Measurements from ENCODE around the gene PRSS12.
"Not testable (repeated sequence)": the region's sequence is repeated elsewhere in the genome, so short reads cannot be mapped to it uniquely, and the experiment has no call there.

Gene PRSS12

DNA sequence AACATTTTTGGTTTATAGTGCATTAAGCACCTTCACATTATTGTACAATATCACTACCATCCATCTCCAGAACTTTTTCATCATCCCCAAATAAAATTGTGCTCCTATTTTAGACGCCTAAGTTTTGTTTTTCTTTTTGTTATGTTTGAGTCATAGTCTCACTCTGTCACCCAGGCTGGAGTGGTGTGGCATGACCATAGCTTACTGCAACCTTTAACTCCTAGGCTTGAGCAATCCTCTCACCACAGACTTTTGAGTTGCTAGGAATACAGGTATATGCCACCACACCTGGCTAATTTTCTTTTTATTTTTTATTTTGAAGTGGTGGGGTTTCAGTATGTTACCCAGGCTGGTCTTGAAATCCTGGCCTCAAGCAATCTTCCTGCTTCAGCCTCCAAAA lies 33.9 kb downstream of the PRSS12 start:
- DNase-seq (ENCODE audit: low spot score), result no peak

DNA sequence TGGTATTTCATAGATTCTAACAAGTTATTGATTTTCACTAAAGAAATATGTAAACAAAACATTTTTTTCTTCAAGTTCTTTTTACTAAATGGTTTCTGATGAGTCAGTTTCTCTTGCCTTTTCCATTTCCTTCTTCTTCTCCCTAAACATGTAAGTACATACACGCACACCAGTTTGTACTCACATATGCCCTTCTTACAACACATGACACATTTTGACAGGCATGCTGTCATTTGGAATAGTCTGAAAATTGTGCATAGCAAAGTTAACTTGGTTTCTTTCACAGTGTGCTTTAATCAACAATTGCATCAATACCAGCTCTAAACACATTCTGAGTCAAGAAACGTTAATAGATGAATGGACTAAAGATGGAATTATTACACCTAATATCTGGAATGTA lies 35.1 kb downstream of the PRSS12 start:
- no peak for DNase-seq (ENCODE audit: low spot score)

DNA sequence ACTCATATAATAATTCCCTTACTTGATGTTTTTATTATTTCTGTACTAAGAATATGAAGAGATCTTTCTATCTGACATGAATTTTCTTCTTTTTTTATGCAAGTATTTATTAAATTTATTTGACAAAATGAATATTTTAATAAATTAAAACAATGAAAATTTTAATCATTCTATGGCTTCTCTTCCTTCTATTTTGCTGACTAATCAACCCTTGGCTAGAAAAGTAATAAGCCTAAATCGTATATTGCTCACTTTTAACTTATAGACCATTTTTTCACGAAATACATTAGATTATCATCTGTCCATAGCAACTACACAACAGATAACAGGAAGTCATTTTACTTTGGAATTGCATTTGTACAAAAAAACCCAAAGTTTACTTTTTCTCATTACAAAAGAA lies 38.6 kb downstream of the PRSS12 start:
- no peak for DNase-seq (ENCODE audit: low spot score)

DNA sequence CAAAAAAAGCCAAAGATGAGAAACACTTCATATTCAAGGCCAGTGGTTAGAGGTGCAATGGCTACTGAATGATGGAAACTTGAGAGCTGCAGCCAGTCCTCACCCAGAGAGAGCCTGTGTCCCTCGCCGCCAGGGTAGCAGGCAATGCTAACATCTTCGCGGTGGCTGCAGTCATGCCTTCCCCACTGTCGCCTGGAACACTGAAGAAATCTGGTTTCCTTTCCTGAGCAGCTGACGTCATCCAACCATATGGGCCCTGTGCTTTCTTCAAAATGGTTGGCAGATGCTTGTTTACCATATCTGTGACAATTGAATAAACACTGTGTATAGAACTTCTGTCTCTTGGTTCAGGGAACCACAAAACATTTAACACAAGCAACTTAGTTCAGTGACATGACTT lies 39.7 kb downstream of the PRSS12 start:
- no peak for DNase-seq (ENCODE audit: low spot score)

DNA sequence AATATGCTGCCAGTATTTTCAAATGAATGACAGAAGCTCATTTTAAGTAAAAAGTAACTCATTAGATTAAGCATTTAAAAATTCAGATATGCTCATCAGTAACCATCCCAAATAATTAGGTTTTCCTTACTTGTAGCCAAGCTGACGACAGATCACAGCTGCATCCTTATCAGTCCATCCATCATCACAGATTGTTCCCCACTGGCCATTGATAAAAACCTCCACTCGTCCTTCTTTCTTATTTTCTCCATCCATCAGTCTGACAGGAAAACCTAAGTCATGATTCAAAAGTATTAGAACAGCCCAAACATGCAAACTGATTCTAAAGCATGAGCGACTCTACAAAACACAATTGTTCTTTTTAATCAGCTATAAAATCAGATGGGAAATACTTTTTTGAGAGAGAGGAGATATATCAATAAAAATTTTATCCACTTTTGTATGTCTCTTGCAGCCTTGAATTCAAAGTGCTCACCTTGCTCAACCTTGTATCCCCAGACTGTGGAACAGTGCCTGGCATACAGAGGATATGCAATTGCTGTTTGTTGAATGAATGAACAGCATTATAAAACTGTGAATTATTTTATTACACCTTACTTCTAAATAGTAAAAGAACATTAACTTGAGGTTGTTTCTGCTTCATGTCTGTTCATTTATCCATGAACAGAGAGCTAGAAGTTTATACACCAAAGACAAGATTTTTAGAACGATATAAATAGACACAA lies 44.3 kb downstream of the PRSS12 start:
- no peak for DNase-seq (ENCODE audit: low spot score)

DNA sequence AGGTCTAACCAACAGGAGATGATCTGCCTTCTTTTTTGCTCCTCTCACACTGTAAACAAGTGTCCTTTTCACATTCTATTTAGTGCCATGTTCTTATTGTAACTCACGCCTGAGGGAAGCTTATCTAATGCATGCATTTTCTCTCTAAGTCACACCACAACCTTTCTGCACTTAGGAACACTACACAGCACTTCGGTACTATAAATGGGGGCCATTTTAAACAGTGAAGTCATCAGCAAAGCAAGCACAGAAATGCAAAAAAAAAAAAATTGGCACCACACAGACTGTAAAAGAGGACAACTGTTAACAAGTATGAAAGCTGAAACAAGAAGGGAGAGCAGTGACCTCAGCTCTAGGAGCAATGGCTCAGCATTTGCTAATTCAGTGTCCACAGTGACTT lies 45.2 kb downstream of the PRSS12 start:
- DNase-seq (ENCODE audit: low spot score), result no peak

DNA sequence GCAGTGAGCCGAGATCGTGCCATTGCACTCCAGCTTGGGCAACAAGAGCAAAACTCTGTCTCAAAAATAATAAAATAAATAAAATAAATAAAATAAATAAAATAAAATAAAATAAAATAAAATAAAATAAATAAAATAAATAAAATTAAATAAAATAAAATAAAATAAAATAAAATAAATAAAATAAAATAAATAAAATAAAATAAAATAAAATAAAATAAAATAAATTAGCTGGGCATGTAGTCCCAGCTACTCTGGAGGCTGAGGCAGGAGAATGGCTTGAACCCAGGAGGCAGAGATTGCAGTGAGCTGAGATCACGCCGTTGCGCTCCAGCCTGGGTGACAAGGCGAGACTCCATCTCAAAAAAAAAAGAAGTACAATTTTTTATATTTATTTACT lies 53.2 kb downstream of the PRSS12 start:
- DNase-seq (ENCODE audit: low spot score), result not testable (repeated sequence)

DNA sequence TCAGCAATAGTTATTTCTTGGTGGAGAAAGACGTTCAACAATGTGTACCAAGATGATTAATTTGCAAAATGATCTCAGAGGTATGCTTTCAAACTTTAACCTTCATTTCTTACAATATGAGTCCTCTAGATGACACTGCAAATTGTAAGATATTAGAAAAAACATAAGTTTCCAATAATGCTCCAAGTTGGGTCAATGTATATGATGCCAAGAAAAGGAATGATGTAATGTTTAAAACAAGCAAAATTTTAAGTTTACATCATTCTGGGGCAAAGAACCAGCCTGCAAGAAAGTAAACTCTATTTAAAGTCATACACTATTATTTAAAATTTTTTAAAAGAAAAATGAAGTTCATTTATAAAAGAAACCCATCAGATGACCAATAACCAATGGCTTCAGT lies 56.1 kb downstream of the PRSS12 start:
- no peak for DNase-seq (ENCODE audit: low spot score)

DNA sequence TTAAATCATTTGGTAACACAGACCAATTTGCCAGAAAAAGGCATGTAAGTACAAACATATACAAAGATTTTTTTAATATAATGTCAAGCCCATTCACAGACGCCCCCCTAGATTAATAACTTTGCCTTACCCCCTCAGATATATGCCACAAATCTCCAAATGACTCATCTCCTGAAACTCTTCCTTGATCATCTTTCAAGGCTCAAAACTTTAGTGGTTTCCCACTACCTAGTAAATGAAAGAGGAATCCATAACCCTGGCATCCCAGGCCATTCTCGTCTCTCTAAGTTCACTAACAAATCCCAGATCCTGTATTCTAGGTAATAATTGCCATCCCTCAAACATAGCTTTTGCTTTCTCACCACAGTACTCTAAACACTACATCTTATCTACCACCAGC lies 61.9 kb downstream of the PRSS12 start:
- no peak for DNase-seq (ENCODE audit: low spot score)

DNA sequence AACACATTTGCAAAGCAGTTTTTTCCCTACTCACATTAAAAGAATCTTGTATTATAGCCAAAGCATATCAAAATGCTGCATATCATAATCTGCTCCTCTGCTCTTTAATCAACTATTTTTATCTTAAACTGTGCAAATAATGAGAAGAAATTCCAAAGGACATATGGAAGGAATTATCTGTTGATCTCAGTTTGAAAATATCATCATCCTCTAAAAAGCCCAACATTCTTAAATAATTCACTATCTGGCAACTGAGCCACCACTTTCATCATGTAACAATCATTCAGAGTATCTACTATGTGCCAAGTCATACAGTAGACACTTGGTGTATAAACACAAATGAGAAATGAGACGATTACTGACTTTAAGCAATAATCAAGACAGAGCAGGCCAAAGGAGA lies 63.0 kb downstream of the PRSS12 start:
- no peak for DNase-seq (ENCODE audit: low spot score)

DNA sequence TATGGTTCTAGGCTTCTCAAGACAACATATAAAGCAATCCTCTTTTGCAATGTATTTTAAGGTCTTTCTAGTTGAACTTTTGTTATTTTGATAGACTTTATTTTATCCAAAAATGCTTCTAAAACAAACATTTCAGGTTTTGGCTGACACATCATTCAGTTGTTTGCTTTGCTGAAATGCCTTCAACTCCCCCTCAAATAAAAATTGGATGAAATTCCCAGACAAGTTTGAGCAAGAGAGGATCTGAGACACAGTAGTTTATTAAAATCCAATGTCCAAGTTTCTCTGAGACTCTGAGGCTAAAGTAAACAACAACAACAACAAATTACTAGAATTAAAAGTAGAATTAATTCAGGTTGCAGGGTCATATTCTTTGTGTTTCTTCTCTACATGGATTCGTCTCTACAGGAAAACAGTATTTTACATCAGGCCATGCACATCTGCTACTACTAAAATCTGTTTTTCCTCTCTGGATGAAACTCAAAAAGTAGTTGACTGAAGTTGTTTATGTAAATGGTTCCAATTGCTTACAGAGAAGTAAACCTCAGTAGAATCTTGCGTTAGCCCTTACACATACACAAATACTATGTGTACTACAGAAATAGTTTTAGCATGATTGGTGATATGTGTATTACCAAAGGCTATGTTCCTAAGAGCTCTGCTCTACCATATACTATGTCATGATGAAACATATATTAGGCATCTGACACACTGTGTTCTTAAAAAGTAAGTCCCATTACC lies 64.9 kb downstream of the PRSS12 start:
- DNase-seq (ENCODE audit: low spot score), result no peak

DNA sequence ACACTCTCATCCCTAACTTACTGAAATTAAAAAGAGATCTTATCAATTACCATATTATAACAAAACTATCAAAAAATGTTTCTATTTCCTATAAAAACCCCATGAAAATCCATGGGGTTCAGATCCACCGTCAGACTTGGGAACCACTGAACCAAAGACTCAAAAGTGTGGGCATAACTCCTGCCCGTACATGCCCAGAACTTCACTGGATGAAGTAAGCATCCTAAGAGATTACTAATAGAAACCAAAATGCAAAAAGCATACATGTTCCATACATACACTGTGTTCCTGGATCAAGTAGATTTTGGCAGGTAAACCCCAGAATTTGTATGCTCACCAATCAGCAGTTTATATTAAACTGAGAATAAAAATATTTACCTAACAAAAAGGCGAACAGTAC lies 66.1 kb downstream of the PRSS12 start:
- DNase-seq (ENCODE audit: low spot score), result no peak

DNA sequence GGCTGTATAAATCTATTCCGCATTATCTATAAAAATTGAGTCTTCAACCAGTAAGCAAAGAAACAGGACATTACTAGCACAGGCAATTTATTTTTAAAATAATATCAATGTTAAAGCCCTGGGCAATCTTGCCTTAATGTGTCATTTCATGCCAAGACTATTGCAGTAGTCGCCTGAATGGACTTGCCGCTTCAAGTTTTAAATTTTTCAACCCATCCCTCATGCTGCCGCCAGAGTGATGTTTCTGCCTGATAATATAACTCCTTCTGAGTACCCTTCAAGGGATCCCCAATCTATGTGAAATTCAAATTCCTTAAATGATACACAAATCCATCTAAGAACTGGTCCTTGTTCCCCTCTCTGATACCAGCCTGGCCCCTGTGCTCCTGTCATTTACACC lies 66.9 kb downstream of the PRSS12 start:
- no peak for DNase-seq (ENCODE audit: low spot score)

DNA sequence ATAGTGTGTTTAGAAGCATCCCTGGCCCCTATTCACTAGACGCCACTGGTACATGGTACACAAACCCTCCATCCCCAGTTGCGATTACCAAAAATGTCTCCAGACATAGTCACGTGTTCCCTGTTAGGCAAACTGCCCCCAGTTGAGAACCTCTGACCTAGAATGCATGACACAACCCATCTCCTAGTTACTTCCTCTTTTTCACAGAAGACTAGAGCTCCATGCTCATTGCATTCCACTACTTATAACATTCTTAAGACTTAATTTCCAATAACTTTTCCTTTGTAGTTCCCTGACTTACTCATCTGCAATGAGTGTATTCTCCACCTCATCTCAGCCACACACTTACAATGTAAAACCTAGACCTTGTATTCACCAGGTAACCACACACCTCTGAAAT lies 68.6 kb downstream of the PRSS12 start:
- no peak for DNase-seq (ENCODE audit: low spot score)

DNA sequence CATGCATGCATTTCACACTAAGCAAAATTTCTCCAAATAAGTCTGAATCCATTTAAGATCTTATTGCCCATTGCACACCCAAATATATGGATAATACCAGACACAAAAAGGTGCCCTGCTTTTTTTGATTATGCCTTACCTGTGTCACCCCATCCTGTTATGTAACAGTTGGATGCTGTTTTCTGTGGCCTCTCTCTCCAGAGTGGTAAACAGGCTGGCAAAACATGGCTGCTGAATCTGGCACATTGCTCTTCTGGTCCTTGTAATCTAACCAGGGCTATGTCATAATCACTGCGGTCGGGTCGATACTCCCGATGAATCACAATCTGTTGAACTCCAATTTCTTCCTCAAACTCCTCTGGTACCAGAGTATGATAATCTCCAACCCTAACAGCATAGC lies 70.1 kb downstream of the PRSS12 start:
- DNase-seq (ENCODE audit: low spot score), result no peak

DNA sequence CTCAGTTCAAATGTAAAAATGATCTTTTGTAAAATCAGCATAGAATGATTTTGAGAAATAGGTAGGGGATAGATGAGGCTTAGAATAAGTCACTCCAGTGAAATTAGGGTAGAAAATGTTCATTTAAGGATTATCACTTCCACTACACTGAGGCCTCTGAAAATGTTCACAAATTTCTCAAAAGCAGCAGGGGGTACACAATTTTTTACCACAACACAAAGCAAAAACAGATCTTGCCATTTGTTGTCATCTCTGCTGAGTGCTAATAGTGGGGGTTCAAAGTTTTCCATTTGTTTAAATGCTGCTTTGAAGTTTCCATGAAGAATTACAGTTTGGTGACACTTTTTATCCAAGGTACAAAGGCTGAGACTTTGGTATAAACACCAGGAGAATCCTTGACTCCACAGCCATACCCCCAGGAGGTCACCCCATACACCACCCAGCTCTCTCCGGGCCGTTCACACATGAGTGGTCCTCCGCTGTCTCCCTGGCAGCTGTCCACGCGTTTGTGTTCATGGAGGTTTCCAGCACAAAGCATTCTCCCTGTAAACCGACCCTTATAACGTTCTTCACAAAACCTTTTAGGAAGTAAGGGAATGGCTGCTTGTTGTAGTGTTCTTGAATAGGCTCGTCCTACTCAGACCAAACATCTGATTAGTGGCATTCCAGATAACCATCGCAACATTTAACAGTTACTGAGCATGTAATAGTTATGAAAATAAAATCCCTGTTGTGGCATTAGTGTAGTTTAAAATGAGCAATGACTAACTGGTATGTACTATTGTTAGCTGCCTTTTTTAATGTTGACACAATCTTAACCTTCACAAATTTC lies 71.0 kb downstream of the PRSS12 start:
- DNase-seq (ENCODE audit: low spot score), result no peak

DNA sequence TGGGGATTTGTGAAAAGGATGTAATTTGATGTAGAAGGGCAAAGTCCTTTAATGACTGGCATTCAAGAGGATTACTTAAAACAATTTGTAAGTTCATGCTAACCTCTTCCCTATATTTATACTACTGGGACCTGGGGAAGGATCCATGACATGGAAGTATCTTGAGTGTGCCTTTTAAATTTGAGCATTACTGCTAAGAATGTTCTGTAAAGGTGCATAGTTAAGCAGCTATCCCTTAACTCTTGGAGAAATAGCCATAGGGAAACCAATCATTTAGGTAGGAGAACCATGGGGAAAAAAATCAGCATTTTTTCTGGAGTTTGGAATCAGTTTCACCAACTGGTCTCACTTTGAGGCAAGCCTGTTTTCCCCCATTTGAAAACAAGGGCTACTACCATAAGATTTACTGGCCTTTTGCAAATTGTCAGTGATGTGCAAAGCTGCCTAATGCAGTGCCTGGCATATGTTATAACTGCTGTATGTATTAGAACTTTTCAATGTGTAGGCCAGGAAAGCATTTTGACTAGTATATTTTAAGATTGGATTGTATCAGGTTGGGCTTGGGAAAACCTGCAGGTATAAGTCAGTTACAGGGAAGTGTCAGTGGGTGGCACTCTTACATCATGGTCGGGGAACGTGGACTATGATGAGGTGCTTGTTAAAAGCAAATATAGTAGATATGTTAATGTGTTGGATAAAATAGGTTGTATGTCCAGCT lies 72.1 kb downstream of the PRSS12 start:
- DNase-seq (ENCODE audit: low spot score), result peak; percentile 52

DNA sequence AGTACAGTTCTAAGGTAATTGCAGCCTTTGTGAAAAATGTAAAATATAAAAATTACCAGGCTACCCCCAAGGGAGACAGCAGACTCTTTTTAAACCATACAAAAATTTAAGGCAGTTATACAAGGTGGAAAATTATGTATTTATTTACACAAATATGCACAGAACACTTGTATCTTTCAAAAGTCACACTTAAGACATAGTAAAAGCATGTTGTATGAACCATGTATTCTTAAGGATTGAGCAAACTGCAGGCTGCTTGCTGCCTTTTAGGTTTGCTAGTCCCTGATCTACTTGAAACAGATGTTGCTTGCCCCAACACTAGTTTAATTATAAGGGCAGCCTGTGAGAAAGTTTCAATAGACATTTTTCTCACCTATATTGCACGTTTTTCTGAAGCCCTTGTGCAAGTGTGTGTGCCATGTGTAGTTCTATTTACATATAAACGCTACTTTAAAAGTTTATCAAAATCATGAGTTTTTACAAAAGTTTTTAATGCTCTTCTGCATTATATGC lies 72.8 kb downstream of the PRSS12 start:
- DNase-seq (ENCODE audit: low spot score), result no peak

DNA sequence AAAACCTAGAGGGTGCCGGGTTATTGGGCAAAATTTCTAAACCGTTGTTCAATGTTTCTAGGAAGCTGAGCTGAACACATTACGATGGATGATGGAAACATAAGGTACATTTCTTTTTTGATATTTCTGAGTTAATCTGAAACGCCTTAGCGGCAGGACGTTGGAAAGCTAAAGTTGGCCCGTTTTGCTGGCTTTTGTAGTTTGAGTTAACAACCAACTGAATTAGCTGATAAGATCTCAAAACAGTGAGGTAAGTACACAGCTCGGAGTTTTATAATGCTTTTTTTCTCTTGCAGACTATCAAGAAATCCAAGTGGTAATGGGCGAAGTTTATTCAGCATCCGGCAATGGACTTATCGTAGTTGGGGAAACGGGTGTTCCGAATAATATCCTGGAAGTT lies 73.5 kb downstream of the PRSS12 start:
- DNase-seq (ENCODE audit: low spot score), result no peak

DNA sequence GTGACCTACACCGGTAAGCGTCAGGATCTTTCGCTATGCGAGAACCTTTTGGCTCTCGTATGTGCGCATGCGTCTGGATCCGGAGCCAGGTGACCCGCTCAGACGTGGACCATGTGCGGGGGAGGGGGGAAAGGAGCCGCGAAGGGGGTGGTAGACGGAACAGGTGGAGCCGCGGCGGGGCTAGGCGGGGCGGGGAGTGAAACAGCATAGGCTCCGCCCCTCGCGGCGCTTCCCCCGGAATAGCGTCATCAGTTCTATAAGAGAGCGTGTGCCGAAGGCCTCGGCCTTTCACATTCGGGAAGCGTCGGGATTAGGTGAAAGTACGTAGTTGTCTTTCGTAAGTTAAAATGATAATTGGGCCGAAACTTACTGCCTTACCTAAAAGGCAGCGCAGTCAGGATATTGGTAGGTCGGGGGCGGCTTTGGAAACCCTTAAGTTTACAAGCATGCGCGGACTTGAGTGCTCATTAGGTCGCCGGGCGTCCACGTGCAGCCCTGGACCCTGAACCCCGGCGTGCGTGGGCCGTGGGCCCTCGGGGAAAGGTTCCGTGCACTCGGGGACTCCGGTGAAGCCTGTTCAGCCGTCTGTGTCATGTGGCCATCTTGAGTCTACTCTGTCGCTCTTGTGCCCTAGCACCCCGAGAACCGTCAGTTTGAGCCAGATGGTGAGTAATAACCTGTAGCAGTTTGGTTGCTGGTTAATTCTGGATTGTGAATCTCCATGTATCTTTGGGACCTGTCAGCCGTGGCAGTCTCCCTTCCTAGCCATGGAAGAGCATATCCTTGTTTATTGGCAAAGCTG lies 74.1 kb downstream of the PRSS12 start:
- peak; percentile 99 for DNase-seq (ENCODE audit: low spot score)

DNA sequence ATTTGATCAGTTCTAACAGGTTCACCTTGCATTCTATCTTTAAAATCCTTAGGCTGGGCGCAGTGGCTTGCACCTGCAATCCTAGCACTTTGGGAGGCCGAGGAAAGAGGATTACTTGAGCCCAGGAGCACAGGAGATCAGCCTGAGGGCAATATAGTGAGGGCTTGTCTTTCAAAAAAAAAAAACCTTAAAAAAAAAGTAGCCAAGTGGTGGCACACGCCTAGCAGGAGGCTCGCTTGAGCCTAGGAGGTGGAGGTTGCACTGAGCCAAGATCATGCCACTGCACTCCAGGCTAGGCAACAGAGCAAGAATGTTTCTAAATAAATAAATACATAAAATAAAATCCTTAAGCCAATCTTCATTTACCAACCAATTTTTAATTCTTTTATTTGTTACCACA lies 75.6 kb downstream of the PRSS12 start:
- DNase-seq (ENCODE audit: low spot score), result no peak
